Globus pallidus (tissue), 1 donor: ENCODE data around the gene RALGPS1.

Source experiments
- DNase-seq: peaks from one replicate; pipeline ENCODE4 v3.0.0-alpha.2; 2015; ENCODE audit warnings: low spot score

Gene RALGPS1, protein sequence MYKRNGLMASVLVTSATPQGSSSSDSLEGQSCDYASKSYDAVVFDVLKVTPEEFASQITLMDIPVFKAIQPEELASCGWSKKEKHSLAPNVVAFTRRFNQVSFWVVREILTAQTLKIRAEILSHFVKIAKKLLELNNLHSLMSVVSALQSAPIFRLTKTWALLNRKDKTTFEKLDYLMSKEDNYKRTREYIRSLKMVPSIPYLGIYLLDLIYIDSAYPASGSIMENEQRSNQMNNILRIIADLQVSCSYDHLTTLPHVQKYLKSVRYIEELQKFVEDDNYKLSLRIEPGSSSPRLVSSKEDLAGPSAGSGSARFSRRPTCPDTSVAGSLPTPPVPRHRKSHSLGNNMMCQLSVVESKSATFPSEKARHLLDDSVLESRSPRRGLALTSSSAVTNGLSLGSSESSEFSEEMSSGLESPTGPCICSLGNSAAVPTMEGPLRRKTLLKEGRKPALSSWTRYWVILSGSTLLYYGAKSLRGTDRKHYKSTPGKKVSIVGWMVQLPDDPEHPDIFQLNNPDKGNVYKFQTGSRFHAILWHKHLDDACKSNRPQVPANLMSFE

GRCh38 chr9:126914458-126915280, at the start of gene RALGPS1:
RALGPS1 (plus strand) TSS chr9:126914782; CDS start chr9:126962290, 47,508 bp downstream.
- peak; percentile 96 for DNase-seq

DNA sequence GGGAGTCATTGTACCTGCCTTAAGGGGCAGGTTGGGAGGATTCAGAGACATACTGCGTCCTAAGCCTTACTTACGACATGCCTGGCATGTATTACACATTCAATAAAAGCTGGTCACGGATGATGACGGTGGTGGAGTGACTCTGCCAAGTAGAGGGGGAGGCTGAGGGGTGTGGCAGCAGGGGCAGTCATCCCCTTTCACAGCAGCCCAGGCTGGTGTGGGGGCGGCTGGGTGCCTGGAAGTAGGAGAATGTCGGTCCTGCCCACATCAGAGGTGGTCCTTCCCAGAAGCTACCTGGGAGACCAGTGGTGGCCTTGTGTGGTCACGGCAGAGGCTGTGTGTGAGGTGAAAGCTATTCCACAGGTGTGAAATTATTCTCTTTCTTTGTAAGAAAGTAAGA, 45.2 kb upstream of the RALGPS1 start:
- DNase-seq, result no peak

DNA sequence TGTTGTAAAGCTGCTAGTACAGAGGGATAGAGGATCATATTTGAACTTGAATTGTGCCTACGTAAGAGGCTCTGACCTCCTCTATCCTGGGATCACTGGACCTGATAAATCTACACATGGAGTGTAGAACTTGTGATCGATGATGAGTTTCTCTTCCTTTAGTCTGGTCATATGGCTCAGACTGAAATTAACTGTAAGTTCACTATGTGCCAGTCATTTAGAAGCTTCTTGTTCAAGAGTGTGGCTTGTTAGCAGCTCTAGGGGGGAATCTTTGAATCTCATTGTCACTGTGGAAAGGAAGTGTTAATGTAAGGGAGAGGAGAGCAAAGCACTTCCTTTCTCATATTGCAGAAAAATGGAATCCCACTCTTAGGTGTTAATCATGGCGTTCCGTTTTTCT, 42.1 kb upstream of the RALGPS1 start:
- DNase-seq, result no peak

DNA sequence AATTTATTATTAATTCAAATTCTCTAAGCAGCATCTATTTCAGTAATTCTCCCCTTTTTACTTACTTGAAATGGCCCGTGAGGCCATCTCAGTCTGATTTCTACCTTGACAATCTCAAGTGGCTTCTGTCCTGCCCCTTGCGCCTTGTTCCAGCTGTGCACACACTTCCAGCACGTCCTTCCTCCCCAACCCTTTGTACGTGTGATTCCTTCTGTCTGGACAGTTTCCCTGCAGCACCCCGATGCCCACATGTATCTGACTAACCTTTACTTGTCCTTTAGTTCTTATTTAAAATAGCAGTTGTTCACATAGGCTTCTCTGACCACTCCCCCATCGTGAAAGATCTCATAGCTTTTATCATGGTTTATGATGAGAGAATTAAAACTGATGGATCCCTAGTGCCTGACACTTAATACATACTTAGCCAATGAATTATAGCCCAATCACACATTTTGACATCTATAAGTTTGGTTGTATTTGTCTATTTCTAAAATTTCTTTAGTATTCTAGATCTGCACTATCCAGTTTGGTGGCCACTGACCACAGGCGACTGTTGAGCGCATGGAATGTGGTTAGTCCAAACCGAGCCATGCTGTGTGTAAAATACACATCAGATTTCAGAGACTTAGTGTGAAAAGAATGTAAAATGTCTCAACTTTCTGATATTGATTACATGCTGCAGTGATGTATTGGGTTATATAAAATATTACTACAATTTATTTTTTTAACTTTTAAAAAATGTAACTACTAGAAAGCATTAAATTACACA, 39.9 kb upstream of the RALGPS1 start:
- DNase-seq, result no peak

GRCh38 chr9:126875756-126876510, 38.6 kb upstream of the RALGPS1 start:
- DNase-seq, result no peak

GRCh38 chr9:126876531-126876930, 38.1 kb upstream of the RALGPS1 start:
- DNase-seq, result no peak

DNA sequence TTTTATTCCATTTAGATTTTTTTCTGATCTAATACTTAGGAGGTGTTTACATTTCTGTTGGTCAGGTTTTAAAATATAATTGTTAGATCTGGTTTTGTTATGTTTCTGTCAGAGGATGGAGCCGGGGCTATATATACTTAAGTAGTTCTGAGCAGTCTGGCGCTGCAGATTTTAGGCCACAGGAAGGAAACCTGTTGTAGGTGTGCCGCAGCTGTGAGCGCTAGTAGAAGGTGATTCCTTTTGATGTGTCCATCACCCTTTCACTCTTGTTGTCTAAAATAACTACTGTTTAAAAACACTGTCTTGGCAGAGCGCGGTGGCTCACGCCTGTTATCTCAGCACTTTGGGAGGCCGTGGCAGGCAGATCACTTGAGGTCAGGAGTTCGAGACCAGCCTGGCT, 37.2 kb upstream of the RALGPS1 start:
- DNase-seq, result no peak

GRCh38 chr9:126879288-126879687, 35.3 kb upstream of the RALGPS1 start:
- no peak for DNase-seq

GRCh38 chr9:126880226-126880946, 34.2 kb upstream of the RALGPS1 start:
- no peak for DNase-seq

DNA sequence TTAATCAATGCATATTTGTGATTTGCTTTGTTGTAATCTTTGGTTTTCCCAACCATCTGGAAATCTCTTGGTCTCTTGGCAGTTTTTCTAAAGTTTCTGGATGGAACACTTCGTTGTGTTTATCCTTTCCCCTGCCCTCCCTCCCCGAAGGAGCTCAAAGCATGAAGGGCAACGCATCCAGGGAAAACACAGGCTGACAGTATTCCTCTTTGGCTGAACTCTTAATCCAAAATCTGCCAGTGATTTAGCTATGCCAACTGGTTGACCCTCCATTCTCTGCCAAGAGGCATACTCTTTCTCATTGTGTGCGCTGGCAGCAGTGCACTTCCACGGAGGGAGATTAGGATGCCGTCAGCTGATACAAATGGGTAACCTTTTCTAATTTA, 33.6 kb upstream of the RALGPS1 start:
- DNase-seq, result peak; percentile 79

- no peak for DNase-seq
Measured at GRCh38 chr9:126882746-126883145, 31.8 kb upstream of the RALGPS1 start.

GRCh38 chr9:126883636-126884035, 30.9 kb upstream of the RALGPS1 start:
- no peak for DNase-seq

- DNase-seq, result no peak
Measured at GRCh38 chr9:126885131-126885641, 29.4 kb upstream of the RALGPS1 start.

- DNase-seq, result no peak
Measured at GRCh38 chr9:126886034-126886822, 28.4 kb upstream of the RALGPS1 start.

DNA sequence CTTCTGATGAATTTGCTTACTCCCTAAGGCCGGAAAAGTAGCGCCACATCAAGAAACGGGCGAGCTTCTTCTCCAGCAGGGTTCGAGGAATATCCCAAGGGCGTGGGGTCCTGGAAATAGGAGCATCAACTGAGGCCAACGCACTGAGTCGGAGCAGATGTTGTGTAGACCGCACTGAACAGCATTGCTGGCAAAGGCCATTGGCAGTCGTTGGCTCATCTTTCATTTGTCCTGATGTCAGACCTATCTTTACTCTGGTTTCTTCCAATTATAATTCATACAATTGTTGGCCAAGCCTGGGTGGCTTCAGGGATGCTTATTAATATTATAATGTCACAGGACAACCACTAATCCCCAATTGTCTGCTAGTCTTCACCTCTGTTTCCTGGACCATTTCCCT, 27.7 kb upstream of the RALGPS1 start:
- DNase-seq, result no peak

DNA sequence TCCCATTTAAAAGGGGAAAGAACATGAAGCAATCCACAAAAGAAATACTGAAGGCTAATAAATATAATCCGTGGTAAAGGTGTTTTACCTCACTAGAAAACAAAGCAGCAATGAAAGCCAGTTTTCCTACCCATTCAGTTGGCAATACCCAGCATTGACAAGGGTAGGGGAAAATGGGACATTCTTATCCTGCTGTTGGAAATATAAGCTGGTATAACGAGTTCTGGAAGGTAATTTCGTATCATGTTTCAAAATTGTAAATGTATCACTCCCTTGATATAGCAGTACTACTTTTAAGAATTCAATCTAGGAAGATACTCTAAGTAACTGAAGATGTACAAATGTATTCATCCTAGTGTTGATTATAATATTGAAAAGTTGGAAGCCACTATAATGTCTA, 22.9 kb upstream of the RALGPS1 start:
- no peak for DNase-seq

DNA sequence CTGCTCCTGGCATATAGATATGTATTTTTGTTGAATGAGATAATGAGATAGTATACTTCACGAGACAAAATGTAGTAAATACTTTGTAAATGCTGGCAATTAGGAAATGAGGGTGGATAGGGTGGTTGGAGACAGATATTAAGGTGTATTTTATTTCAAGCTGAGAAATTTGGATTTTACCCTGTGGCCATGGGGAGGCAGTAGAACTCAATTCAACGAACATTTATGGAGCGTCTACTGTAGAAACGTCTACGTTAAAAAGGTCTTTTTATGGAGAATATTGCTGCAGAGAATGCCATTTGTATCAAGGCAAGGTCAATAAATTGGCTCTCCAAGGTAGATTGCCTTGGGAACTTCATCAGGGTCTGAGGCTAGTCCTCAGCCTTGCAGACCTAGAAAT, 21.5 kb upstream of the RALGPS1 start:
- no peak for DNase-seq

DNA sequence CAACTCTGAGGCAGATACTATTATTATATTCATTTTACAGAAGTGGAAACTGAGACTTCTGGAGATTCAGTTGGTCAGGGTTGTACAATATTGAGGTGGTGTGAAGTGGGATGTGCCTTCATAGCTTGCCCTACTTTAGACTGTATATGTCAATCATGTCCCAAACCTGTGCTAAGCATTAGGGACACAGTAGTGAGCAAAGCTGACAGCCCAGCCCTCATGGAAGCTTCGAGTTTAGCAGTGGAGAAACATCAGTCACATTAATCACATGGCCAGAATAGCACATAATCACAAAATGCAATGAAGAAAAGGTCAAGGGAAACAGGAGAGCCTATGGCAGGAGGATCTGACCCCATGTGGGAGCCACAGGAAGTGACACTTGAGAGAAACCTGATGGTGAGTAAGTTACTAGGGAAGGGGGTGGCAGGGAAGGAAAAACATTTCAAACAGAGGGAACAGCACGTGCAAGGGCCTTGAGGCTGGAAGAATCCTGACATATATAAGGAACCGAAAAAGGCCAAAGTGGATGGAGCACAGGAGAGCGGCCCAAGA, 20.5 kb upstream of the RALGPS1 start:
- no peak for DNase-seq

DNA sequence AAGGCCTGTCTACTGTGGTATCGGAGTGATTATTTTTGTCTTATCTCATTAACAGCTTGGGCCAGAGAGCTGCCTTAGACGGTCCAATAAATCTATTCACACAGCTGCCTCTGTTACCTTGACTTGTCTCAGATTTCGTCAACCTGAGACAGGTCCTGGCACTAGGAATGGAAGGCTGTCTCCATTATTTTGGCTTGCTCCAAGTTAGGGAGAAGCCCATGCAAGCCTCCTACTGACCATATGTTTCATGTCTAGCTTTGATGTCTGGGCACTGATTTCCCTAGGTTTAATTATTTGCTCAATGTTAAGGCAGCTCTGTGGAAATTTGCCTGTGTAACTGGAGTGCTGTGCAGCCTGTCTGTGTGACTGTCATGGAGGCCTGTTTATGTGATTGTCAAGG, 12.4 kb upstream of the RALGPS1 start:
- DNase-seq, result no peak
